Choroid plexus epithelial cell (primary cell): ENCODE data around the gene PPP6R2.

Experiments used
- DNase-seq: peaks from one replicate; pipeline ENCODE4 v3.0.0-alpha.2; 2010; ENCODE audit warnings: low read depth
- H3K4me3 ChIP-seq: 2 replicates; pipeline ENCODE4 v1.5.1; 2011; ENCODE audit warnings: low read depth, mild to moderate bottlenecking, control low read depth, low read length, moderate library complexity
- CTCF ChIP-seq: conservative IDR thresholded peaks from 2 replicates; pipeline ENCODE4 v1.5.1; 2011; ENCODE audit warnings: low read depth, mild to moderate bottlenecking, control low read depth, inconsistent platforms, low read length, moderate library complexity

PPP6R2 gene

GRCh38 chr22:50342651-50343540 is at the start of gene PPP6R2:
Gene PPP6R2 (plus strand): TSS chr22:50343327. CDS start chr22:50393909, 50,582 bp downstream.
- no peak for TF ChIP-seq CTCF
- H3K4me3 ChIP-seq = peak within 1 kb of the TSS; percentile 75
- DNase-seq = peak; percentile 76

GRCh38 chr22:50293441-50294318 is 49.4 kb upstream of the PPP6R2 start:
- no peak for TF ChIP-seq CTCF
- H3K4me3 ChIP-seq = peak overlapping the region; percentile 24

GRCh38 chr22:50294319-50294656 is 48.8 kb upstream of the PPP6R2 start:
- no peak overlapping the region for H3K4me3 ChIP-seq
- DNase-seq = no peak

More at GRCh38 chr22:50293441-50294318, 49.4 kb upstream of the PPP6R2 start:
- DNase-seq = peak; percentile 70

GRCh38 chr22:50296658-50297490 is 46.3 kb upstream of the PPP6R2 start:
- DNase-seq = no peak
- TF ChIP-seq CTCF = no peak
- no peak overlapping the region for H3K4me3 ChIP-seq

More at GRCh38 chr22:50294319-50294656, 48.8 kb upstream of the PPP6R2 start:
- TF ChIP-seq CTCF = no peak

- H3K4me3 ChIP-seq = no peak overlapping the region
- TF ChIP-seq CTCF = no peak
- no peak for DNase-seq
These were observed 45.4 kb upstream of the PPP6R2 start for GRCh38 chr22:50297510-50298265.

- TF ChIP-seq CTCF = no peak
- no peak overlapping the region for H3K4me3 ChIP-seq
- no peak for DNase-seq
These were observed 44.9 kb upstream of the PPP6R2 start for GRCh38 chr22:50298266-50298637.
